ENCODE results near the gene SPO11. TPM values are rescaled to one million over a fixed set of nuclear protein-coding genes. Genes with fewer than 3 reads are reported as not detected.

The SPO11 gene
- total and polyA plus RNA-seq, 9 of the 15 experiments (the other 6 are each of a cell fraction or from before 2014, with no cell fraction given): not detected

DNA sequence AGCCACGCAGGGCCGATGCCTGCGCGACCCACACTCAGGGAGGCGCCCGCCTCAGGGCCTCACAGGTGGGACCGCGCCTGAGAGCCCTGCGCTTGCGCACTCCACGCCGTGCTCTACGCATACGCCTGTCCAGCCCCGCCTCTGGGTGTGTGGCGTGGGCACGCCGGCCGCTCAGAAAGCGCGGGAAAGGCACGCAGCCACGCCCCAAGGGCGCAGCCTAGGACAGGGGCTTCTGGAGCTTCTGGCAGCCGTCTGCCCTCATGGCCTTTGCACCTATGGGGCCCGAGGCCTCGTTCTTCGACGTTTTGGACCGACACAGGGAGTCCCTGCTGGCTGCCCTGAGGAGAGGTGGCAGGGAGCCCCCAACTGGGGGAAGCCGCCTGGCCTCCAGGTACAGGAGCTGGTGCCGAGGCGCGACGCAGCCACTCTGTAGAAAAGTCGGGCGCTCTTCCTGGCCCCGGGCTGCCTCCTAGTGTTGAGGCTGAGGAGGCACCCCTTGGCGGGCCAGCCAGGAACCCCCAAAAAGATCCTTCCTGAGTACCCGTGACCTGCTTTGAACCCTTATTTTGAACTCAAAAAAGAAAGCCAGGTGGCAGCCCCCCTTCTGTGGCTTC is at the start of gene SPO11 (continued):
- TF ChIP-seq MAZ (CRISPR knock-in tag; conservative IDR thresholded peaks at IDR 0.05 in 1 of 2, IDR thresholded peaks at IDR 0.05 in 1 of 2): peak in 1 of 2 experiments; percentile 27; a peak in 1 of 4 replicates
- no peak for TF ChIP-seq HOXB6 (CRISPR knock-in tag; IDR thresholded peaks at IDR 0.05; ENCODE audit: borderline replicate concordance)
- TF ChIP-seq ETV1 (tag; conservative IDR thresholded peaks at IDR 0.05; ENCODE audit: low read depth): no peak
- no peak for TF ChIP-seq ID3 (CRISPR knock-in tag; IDR thresholded peaks at IDR 0.05)
- TF ChIP-seq ID3 (tag; IDR thresholded peaks at IDR 0.05): no peak
- TF ChIP-seq STAT5B (CRISPR knock-in tag; IDR thresholded peaks at IDR 0.05): no peak
- TF ChIP-seq MEIS2 (IDR thresholded peaks at IDR 0.05; ENCODE audit: partially characterized antibody): no peak
- peak; percentile 64; the same call in 1 of the 2 replicates for TF ChIP-seq REST (IDR thresholded peaks at IDR 0.05; ENCODE audit: borderline replicate concordance)
- TF ChIP-seq REST (CRISPR knock-in tag; IDR thresholded peaks at IDR 0.05; ENCODE audit: low read depth): no peak
- no peak for TF ChIP-seq PCBP2 (IDR thresholded peaks at IDR 0.05; ENCODE audit: low read depth, low read length, poor library complexity, severe bottlenecking)
- TF ChIP-seq, protein P1, sequence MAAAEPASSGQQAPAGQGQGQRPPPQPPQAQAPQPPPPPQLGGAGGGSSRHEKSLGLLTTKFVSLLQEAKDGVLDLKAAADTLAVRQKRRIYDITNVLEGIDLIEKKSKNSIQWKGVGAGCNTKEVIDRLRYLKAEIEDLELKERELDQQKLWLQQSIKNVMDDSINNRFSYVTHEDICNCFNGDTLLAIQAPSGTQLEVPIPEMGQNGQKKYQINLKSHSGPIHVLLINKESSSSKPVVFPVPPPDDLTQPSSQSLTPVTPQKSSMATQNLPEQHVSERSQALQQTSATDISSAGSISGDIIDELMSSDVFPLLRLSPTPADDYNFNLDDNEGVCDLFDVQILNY (CRISPR knock-in tag; IDR thresholded peaks at IDR 0.05): no peak
- TF ChIP-seq, protein P2, sequence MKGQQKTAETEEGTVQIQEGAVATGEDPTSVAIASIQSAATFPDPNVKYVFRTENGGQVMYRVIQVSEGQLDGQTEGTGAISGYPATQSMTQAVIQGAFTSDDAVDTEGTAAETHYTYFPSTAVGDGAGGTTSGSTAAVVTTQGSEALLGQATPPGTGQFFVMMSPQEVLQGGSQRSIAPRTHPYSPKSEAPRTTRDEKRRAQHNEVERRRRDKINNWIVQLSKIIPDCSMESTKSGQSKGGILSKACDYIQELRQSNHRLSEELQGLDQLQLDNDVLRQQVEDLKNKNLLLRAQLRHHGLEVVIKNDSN (CRISPR knock-in tag; IDR thresholded peaks at IDR 0.05): no peak
- TF ChIP-seq, protein P3, sequence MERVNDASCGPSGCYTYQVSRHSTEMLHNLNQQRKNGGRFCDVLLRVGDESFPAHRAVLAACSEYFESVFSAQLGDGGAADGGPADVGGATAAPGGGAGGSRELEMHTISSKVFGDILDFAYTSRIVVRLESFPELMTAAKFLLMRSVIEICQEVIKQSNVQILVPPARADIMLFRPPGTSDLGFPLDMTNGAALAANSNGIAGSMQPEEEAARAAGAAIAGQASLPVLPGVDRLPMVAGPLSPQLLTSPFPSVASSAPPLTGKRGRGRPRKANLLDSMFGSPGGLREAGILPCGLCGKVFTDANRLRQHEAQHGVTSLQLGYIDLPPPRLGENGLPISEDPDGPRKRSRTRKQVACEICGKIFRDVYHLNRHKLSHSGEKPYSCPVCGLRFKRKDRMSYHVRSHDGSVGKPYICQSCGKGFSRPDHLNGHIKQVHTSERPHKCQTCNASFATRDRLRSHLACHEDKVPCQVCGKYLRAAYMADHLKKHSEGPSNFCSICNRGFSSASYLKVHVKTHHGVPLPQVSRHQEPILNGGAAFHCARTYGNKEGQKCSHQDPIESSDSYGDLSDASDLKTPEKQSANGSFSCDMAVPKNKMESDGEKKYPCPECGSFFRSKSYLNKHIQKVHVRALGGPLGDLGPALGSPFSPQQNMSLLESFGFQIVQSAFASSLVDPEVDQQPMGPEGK (CRISPR knock-in tag; IDR thresholded peaks at IDR 0.05; ENCODE audit: borderline replicate concordance): no peak
- no peak for TF ChIP-seq HCFC1 (IDR thresholded peaks at IDR 0.05; ENCODE audit: low read depth, low read length)
- TF ChIP-seq MECOM (CRISPR knock-in tag; IDR thresholded peaks at IDR 0.05): no peak
- TF ChIP-seq ZC3H8 (IDR thresholded peaks at IDR 0.05): no peak
